HG02623 (cell line): ENCODE results near the gene SRRM2.

Experiments
- ATAC-seq: cut with Tn5 transposase; IDR thresholded peaks from one replicate; pipeline ENCODE4 v1.9.1; 2021; ENCODE audit warnings: moderate library complexity; ENCODE audit not compliant: unreplicated experiment

The SRRM2 gene

GRCh38 chr16:2817340-2818271 is 65.2 kb downstream of the SRRM2 start:
- no peak for ATAC-seq

DNA sequence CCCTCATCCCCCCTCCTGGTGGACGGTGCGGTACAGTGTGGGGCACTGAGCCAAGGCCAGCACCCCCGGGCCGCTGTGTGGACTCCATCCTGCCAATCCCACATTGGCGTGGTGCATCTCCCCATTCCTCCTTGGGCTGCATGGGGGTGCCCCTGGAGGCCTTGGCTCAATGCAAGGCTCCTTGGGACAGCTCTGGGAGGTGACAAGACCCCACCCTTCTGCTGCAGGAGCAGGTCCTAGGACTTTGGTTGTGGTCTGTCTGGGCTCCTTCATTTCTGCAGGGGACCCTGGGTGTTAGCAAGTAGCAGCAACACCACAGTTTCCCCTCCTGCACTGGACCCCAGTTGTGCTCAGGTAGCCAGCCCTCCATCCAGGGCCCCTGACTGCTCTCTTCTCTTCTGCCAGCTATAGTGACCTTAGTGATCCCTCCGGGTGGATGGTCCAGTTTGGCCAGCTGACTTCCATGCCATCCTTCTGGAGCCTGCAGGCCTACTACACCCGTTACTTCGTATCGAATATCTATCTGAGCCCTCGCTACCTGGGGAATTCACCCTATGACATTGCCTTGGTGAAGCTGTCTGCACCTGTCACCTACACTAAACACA is 65.9 kb downstream of the SRRM2 start:
- ATAC-seq: no peak

DNA sequence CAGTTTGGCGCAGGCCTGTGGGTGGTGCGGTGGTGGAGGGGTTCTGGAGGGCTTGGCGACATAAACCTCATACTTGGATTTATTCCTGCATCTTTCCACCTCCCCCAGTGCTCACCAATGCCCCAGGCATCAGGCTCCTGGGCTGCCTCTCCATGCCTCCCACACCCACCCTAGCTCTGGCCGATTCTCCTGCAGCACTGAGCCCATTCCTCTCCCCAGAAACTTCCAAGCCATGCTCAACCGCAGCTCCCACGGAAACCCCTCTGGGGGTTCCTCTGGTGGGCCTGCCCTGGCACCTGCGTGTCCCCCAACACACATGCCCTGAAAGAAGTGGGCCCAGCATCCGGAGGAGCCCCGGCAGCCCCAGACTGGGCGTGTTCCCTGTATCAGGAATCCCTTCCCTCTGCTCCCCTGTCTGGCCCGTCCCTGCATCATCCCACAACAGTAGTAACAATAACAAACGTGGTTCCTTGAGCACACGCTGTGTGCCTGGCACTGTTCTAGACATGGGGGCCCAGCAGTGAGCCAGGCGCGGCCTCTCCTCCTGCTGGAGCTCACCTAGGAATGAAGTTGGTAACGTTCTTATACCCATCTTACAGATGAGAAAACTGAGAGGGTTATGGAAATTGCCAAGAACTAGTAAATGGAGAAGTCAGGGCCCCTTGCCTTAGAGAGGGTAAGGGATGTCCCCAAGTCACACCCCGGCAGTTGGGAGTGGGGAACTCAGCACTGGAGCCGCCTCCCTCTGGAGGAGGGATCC is 66.9 kb downstream of the SRRM2 start:
- no peak for ATAC-seq

DNA sequence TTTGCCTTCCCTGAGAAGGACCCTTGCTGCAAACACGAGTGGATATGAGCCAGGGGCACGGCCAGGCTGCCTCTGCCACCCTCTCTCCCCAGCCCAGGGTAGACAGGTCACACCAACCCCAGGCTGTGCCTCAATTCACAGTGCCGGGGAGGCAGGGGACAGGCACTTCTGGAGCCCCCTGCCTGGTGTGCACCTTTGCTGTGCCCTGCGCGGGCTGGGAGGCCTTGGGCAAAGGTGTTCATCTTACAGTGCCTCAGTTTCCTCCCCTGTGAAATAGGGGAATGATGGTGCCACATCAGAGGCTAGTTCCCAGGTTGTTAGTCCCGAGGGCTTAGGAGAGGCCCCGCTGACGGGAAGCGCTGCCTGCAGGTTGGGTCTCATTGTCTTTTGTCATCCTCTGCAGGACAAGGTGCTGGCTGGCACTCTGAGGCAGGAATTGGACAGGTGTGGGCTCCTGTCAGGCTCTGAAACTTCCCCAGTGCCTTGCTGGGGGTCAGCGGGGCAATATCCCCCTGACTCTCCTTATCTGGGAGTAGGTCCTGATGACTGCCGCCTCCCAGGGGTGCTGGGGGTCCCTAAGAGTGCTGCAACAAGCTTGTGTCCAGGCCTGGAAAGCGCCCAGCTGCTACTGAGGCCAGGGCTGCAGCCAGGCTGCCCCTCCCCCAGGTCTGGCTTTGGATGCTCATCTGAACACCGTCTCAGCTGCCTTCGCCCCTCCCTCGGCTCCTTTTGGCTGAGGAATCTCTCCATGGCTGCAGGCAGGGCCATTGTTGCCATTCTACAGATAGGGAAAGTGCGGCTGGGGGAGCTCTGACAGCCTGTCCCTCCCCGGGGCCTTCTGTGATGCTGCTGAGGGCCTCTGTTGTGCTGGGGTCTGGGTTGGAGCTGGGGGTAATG is 67.7 kb downstream of the SRRM2 start:
- ATAC-seq: no peak
